Measurements from ENCODE around the gene CDCA4.

DNA sequence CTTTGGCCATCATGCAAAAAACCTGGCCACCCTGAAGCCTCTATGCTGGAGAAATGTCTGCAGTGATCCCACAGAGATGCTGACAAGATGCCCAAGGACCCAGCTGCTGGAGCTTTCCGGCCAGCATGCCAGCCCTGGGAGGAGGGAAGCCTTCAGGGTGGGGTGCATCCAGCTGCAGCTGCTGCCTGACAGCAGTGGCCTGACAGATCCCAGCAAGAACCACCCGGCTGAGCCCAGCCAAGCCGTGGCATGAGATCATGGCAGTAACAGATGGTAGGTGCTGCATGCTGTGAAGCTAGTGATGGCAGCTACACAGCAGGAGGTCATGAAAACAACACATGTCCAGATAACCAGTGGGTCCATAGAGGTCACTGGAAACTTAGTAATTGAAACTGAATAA is 21.5 kb downstream of the CDCA4 start:
- no peak for TF ChIP-seq POLR2A (IDR thresholded peaks at IDR 0.05)
- TF ChIP-seq, protein P1, sequence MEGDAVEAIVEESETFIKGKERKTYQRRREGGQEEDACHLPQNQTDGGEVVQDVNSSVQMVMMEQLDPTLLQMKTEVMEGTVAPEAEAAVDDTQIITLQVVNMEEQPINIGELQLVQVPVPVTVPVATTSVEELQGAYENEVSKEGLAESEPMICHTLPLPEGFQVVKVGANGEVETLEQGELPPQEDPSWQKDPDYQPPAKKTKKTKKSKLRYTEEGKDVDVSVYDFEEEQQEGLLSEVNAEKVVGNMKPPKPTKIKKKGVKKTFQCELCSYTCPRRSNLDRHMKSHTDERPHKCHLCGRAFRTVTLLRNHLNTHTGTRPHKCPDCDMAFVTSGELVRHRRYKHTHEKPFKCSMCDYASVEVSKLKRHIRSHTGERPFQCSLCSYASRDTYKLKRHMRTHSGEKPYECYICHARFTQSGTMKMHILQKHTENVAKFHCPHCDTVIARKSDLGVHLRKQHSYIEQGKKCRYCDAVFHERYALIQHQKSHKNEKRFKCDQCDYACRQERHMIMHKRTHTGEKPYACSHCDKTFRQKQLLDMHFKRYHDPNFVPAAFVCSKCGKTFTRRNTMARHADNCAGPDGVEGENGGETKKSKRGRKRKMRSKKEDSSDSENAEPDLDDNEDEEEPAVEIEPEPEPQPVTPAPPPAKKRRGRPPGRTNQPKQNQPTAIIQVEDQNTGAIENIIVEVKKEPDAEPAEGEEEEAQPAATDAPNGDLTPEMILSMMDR (IDR thresholded peaks at IDR 0.05) = no peak

Measured in esophagus squamous epithelium (tissue), 4 donors.